DOHH2 (cell line): ENCODE results near the gene ITPK1.

Source experiments
- H3F3A ChIP-seq: fragments of 200-600 bp; sonication (generic), shearing (Covaris generic); 2 replicates; pipeline ENCODE4 v1.6.0; 2016; ENCODE audit warnings: antibody characterized with exemption, mild to moderate bottlenecking; ENCODE audit not compliant: control insufficient read depth, insufficient read depth
- H3K27ac ChIP-seq: fragments of 200-600 bp; sonication (generic); 2 replicates; pipeline ENCODE4 v1.5.1; 2014; ENCODE audit warnings: low read depth, mild to moderate bottlenecking, low read length, moderate library complexity
- H3K27me3 ChIP-seq: fragments of 200-600 bp; sonication (generic); 2 replicates; pipeline ENCODE4 v1.6.1; 2014; ENCODE audit warnings: mild to moderate bottlenecking, low read length, mixed read lengths; ENCODE audit not compliant: control insufficient read depth
- H3K36me3 ChIP-seq: fragments of 200-600 bp; sonication (generic); 2 replicates; pipeline ENCODE4 v1.6.1; 2014; ENCODE audit warnings: mild to moderate bottlenecking, low read length, moderate library complexity, mixed read lengths; ENCODE audit not compliant: control insufficient read depth
- H3K4me1 ChIP-seq: fragments of 200-600 bp; sonication (generic); 2 replicates; pipeline ENCODE4 v1.6.1; 2014; ENCODE audit warnings: mild to moderate bottlenecking, low read length, mixed read lengths; ENCODE audit not compliant: control insufficient read depth
- H3K4me2 ChIP-seq: fragments of 200-600 bp; sonication (generic); 2 replicates; pipeline ENCODE4 v1.6.0; 2014; ENCODE audit warnings: mild to moderate bottlenecking, low read length, moderate library complexity
- H3K4me3 ChIP-seq: fragments of 200-600 bp; sonication (generic); 2 replicates; pipeline ENCODE4 v1.5.1; 2014; ENCODE audit warnings: mild to moderate bottlenecking, low read length, mixed read lengths
- H3K79me2 ChIP-seq: fragments of 200-600 bp; sonication (generic); 2 replicates; pipeline ENCODE4 v1.6.1; 2014; ENCODE audit warnings: mild to moderate bottlenecking, low read length, mixed read lengths; ENCODE audit not compliant: control insufficient read depth
- H3K9me2 ChIP-seq: fragments of 200-600 bp; sonication (generic); replicated peaks from 2 replicates; pipeline ENCODE4 v1.6.1; 2014; ENCODE audit warnings: mild to moderate bottlenecking, low read length, mixed read lengths; ENCODE audit not compliant: control insufficient read depth
- H3K9me3 ChIP-seq: fragments of 200-600 bp; sonication (generic); 2 replicates; pipeline ENCODE4 v1.6.1; 2014; ENCODE audit warnings: antibody characterized with exemption, low read length, mixed read lengths; ENCODE audit not compliant: control insufficient read depth, insufficient read depth
- H4K20me1 ChIP-seq: fragments of 200-600 bp; sonication (generic); 2 replicates; pipeline ENCODE4 v1.6.0; 2014; ENCODE audit warnings: low read depth, mild to moderate bottlenecking, antibody characterized with exemption, low read length, moderate library complexity; ENCODE audit not compliant: control insufficient read depth, insufficient read depth
- CTCF ChIP-seq: fragments of 200-600 bp; sonication (generic); IDR thresholded peaks from one replicate; pipeline ENCODE4 v1.5.1; 2014; ENCODE audit warnings: antibody characterized with exemption, mild to moderate bottlenecking, low read depth, low read length; ENCODE audit not compliant: poor library complexity, severe bottlenecking
- EZH2phosphoT487 ChIP-seq: fragments of 200-600 bp; sonication (generic); IDR thresholded peaks from 2 replicates; pipeline ENCODE4 v1.6.1; 2017; ENCODE audit warnings: borderline replicate concordance, mild to moderate bottlenecking, antibody characterized with exemption, low read length, moderate library complexity, mixed read lengths

The ITPK1 gene

GRCh38 chr14:93027810-93028723 is 87.7 kb downstream of the ITPK1 start:
- H3K79me2 ChIP-seq = no peaks in the 10 kb centered on the region
- H3K36me3 ChIP-seq = no peaks in the 10 kb centered on the region
- H3K9me3 ChIP-seq = no peaks in the 10 kb centered on the region
- no peaks in the 10 kb centered on the region for H3F3A ChIP-seq
- H4K20me1 ChIP-seq = no peaks in the 10 kb centered on the region
- no peaks in the 10 kb centered on the region for H3K27me3 ChIP-seq
- peaks cover 4% of the 10 kb centered on the region; the same call in 1 of the 2 replicates for H3K4me1 ChIP-seq
- no peak overlapping the region for H3K4me2 ChIP-seq
- H3K4me3 ChIP-seq = no peak overlapping the region
- TF ChIP-seq CTCF = no peak
- TF ChIP-seq EZH2phosphoT487 = no peak
- no peak overlapping the region for H3K27ac ChIP-seq
- no peaks in the 10 kb centered on the region for H3K9me2 ChIP-seq

- no peak overlapping the region for H3K4me3 ChIP-seq
These were observed 89.4 kb downstream of the ITPK1 start for GRCh38 chr14:93026339-93026738.

GRCh38 chr14:93025055-93025454 is 90.7 kb downstream of the ITPK1 start:
- Histone ChIP-seq H3K4me1 (no peaks in the 10 kb centered on the region), H3K27me3 (no peaks in the 10 kb centered on the region), H3K9me3 (no peaks in the 10 kb centered on the region), H3K9me2 (no peaks in the 10 kb centered on the region), H4K20me1 (no peaks in the 10 kb centered on the region), H3K27ac (no peak overlapping the region), H3K4me3 (no peak overlapping the region), H3K4me2 (no peak overlapping the region), H3K79me2 (no peaks in the 10 kb centered on the region), H3K36me3 (no peaks in the 10 kb centered on the region), H3F3A (no peaks in the 10 kb centered on the region)
- TF ChIP-seq CTCF (no peak), EZH2phosphoT487 (no peak)

More at GRCh38 chr14:93026339-93026738, 89.4 kb downstream of the ITPK1 start:
- no peaks in the 10 kb centered on the region for H4K20me1 ChIP-seq
- H3K4me1 ChIP-seq = no peaks in the 10 kb centered on the region
- no peaks in the 10 kb centered on the region for H3K27me3 ChIP-seq
- no peaks in the 10 kb centered on the region for H3K36me3 ChIP-seq
- no peaks in the 10 kb centered on the region for H3F3A ChIP-seq
- no peak overlapping the region for H3K27ac ChIP-seq
- H3K79me2 ChIP-seq = no peaks in the 10 kb centered on the region
- no peaks in the 10 kb centered on the region for H3K9me2 ChIP-seq
- TF ChIP-seq CTCF (no peak), EZH2phosphoT487 (no peak)
- no peak overlapping the region for H3K4me2 ChIP-seq
- H3K9me3 ChIP-seq = no peaks in the 10 kb centered on the region
